H1 (cell line): Measurements from ENCODE around the gene TRA2A. TPM values are rescaled to one million over a fixed set of nuclear protein-coding genes. Genes with fewer than 3 reads are reported as not detected.
"Not testable (repeated sequence)": the region's sequence is repeated elsewhere in the genome, so short reads cannot be mapped to it uniquely, and the experiment has no call there.

Experiments used
- CTCF ChIA-PET: fragments of 300-600 bp; sonication (Branson Sonifier 250); formaldehyde crosslinking; loops from one replicate; lab custom pipeline; 2021; ENCODE audit not compliant: partially characterized antibody; lab: Charles Lee
- POLR2A ChIA-PET: fragments of 300-600 bp; sonication (Branson Sonifier 250); formaldehyde crosslinking; loops from one replicate; lab custom pipeline; 2021; ENCODE audit warnings: inconsistent platforms; ENCODE audit not compliant: partially characterized antibody; lab: Charles Lee
- DNase-seq, 2 experiments: peaks; one replicate each; pipeline versions ENCODE4 v3.0.0 to v3.0.0-alpha.2; 2010 to 2022; ENCODE audit warnings: low spot score in 2 of 2, low read depth in 1 of 2, mixed read lengths in 1 of 2
- FAIRE-seq: peaks from 2 replicates; lab custom pipeline; 2011; peaks lifted over from hg19 to GRCh38; lab: Jason Lieb, UNC
- H2AFZ ChIP-seq: 2 replicates; pipeline ENCODE4 v1.8.1; 2012; ENCODE audit warnings: low read length, inconsistent platforms
- H2AK5ac ChIP-seq: 2 replicates; pipeline ENCODE4 v1.6.1; 2013; ENCODE audit warnings: low read depth, low read length
- H2BK120ac ChIP-seq: replicated peaks from 2 replicates; pipeline ENCODE3; 2013; ENCODE audit warnings: low read depth, low read length, inconsistent platforms
- H2BK12ac ChIP-seq: 2 replicates; pipeline ENCODE4 v1.6.1; 2013; ENCODE audit warnings: low read depth, low read length
- H2BK15ac ChIP-seq: 2 replicates; pipeline ENCODE4 v1.6.1; 2013; ENCODE audit warnings: low read length
- H2BK20ac ChIP-seq: 2 replicates; pipeline ENCODE4 v1.6.1; 2013; ENCODE audit warnings: low read length
- H2BK5ac ChIP-seq: 2 replicates; pipeline ENCODE4 v1.6.1; 2013; ENCODE audit warnings: low read depth, low read length
- H3K14ac ChIP-seq: 2 replicates; pipeline ENCODE4 v1.6.1; 2013; ENCODE audit warnings: inconsistent platforms; ENCODE audit not compliant: insufficient read length
- H3K18ac ChIP-seq: 2 replicates; pipeline ENCODE4 v1.6.1; 2013; ENCODE audit warnings: low read length; ENCODE audit errors: extremely low read depth
- H3K23ac ChIP-seq: 2 replicates; pipeline ENCODE4 v1.6.1; 2013; ENCODE audit warnings: inconsistent platforms; ENCODE audit not compliant: insufficient read length
- H3K23me2 ChIP-seq: 2 replicates; pipeline ENCODE4 v1.6.1; 2013; ENCODE audit warnings: low read depth, low read length
- H3K27ac ChIP-seq: 2 replicates; pipeline ENCODE4 v1.6.1; 2011; ENCODE audit warnings: low read depth, low read length, inconsistent platforms
- H3K27me3 ChIP-seq, 4 experiments: replicated peaks in 1 of 4; 1 replicate in 1 of 4; 2 replicates in 3 of 4; pipeline versions ENCODE4 v1.6.1 to v1.8.1; 2011 to 2013; ENCODE audit warnings: low read length in 3 of 4, mild to moderate bottlenecking in 3 of 4, inconsistent platforms in 2 of 4, mixed read lengths in 2 of 4, moderate library complexity in 1 of 4; ENCODE audit not compliant: control insufficient read depth in 3 of 4, insufficient read depth in 3 of 4; ENCODE audit errors: extremely low read depth in 1 of 4
- H3K36me3 ChIP-seq, 4 experiments: 2 replicates each; pipeline versions ENCODE4 v1.6.1 to v1.8.1; 2011 to 2013; ENCODE audit warnings: mild to moderate bottlenecking in 4 of 4, low read length in 3 of 4, moderate library complexity in 2 of 4, control low read depth in 1 of 4, inconsistent platforms in 1 of 4; ENCODE audit not compliant: insufficient read depth in 4 of 4, control insufficient read depth in 2 of 4
- H3K4ac ChIP-seq: replicated peaks from 2 replicates; pipeline ENCODE3; 2013; ENCODE audit warnings: low read length, low read depth, mixed read lengths, inconsistent platforms; ENCODE audit not compliant: insufficient read length
- H3K4me1 ChIP-seq, 4 experiments: replicated peaks in 1 of 4; 1 replicate in 1 of 4; 2 replicates in 3 of 4; pipeline versions ENCODE4 v1.6.1 to v1.8.1; 2011 to 2013; ENCODE audit warnings: low read length in 3 of 4, inconsistent platforms in 2 of 4, mixed read lengths in 1 of 4; ENCODE audit not compliant: insufficient read depth in 4 of 4, control insufficient read depth in 3 of 4
- H3K4me2 ChIP-seq, 2 experiments: 2 replicates each; pipeline versions ENCODE4 v1.6.1 to v1.8.1; 2011 to 2013; ENCODE audit warnings: low read depth in 2 of 2, low read length in 2 of 2, control low read depth in 1 of 2, inconsistent platforms in 1 of 2, mild to moderate bottlenecking in 1 of 2; ENCODE audit not compliant: insufficient read depth in 1 of 2
- H3K4me3 ChIP-seq, 4 experiments: fragments of 200-600, 300-600 bp in 1 of 4; sonication (generic), shearing (Covaris generic), sonication (Bioruptor Twin) in 1 of 4; 2 replicates each; pipeline versions ENCODE4 v1.5.1 to v1.8.1; 2011 to 2016; ENCODE audit warnings: low read length in 4 of 4, low read depth in 3 of 4, control low read depth in 2 of 4, inconsistent platforms in 2 of 4, mild to moderate bottlenecking in 2 of 4, mixed read lengths in 1 of 4, moderate library complexity in 1 of 4; ENCODE audit not compliant: insufficient read depth in 2 of 4; ENCODE audit errors: extremely low read depth in 1 of 4
- H3K56ac ChIP-seq: replicated peaks from 2 replicates; pipeline ENCODE3; 2013; ENCODE audit warnings: low read depth, mild to moderate bottlenecking, mixed read lengths, low read length, inconsistent platforms; ENCODE audit not compliant: insufficient read length
- H3K79me1 ChIP-seq: 2 replicates; pipeline ENCODE4 v1.6.1; 2013; ENCODE audit warnings: low read depth, low read length, control low read depth
- H3K79me2 ChIP-seq, 2 experiments: 2 replicates each; pipeline versions ENCODE4 v1.6.1 to v1.8.1; 2012 to 2013; ENCODE audit warnings: low read length in 2 of 2, mild to moderate bottlenecking in 2 of 2, inconsistent platforms in 1 of 2; ENCODE audit not compliant: insufficient read depth in 2 of 2, control insufficient read depth in 1 of 2
- H3K9ac ChIP-seq, 4 experiments: replicated peaks in 1 of 4; 1 replicate in 1 of 4; 2 replicates in 3 of 4; pipeline versions ENCODE4 v1.6.1 to v1.8.1; 2011 to 2013; ENCODE audit warnings: low read depth in 3 of 4, low read length in 3 of 4, control low read depth in 2 of 4, mild to moderate bottlenecking in 2 of 4, moderate library complexity in 2 of 4, inconsistent platforms in 1 of 4; ENCODE audit errors: extremely low read depth in 1 of 4
- H3K9me3 ChIP-seq, 2 experiments: 2 replicates each; pipeline versions ENCODE4 v1.6.1 to v1.8.1; 2012 to 2013; ENCODE audit warnings: mild to moderate bottlenecking in 2 of 2, moderate library complexity in 2 of 2, control low read depth in 1 of 2, inconsistent platforms in 1 of 2, low read depth in 1 of 2, low read length in 1 of 2, mixed read lengths in 1 of 2; ENCODE audit not compliant: insufficient read depth in 2 of 2
- H4K20me1 ChIP-seq, 2 experiments: replicated peaks in 1 of 2; 2 replicates each; pipeline versions ENCODE3 to v1.8.1; 2011 to 2013; ENCODE audit warnings: inconsistent platforms in 2 of 2, low read length in 2 of 2, mild to moderate bottlenecking in 1 of 2; ENCODE audit not compliant: insufficient read depth in 2 of 2, control insufficient read depth in 1 of 2
- H4K5ac ChIP-seq: 2 replicates; pipeline ENCODE4 v1.6.1; 2013; ENCODE audit warnings: low read length, low read depth, mixed read lengths, inconsistent platforms; ENCODE audit not compliant: insufficient read length
- H4K8ac ChIP-seq: 2 replicates; pipeline ENCODE4 v1.8.0; 2013; ENCODE audit warnings: mild to moderate bottlenecking, moderate library complexity, low read length, inconsistent platforms; ENCODE audit not compliant: insufficient read depth; ENCODE audit errors: extremely low read depth
- H4K91ac ChIP-seq: replicated peaks from 2 replicates; pipeline ENCODE3; 2013; ENCODE audit warnings: low read length, mixed read lengths, inconsistent platforms; ENCODE audit not compliant: insufficient read length
- WGBS, 2 experiments: shearing (Covaris generic) in 1 of 2; methylation state at CpG; one replicate each; pipeline versions ENCODE4 v1.1.6 to v1.1.7; 2013 to 2015; ENCODE audit warnings: low lambda C conversion rate in 2 of 2, mixed read lengths in 2 of 2, inconsistent platforms in 1 of 2, low coverage in 1 of 2, missing lambda C conversion rate in 1 of 2; ENCODE audit not compliant: insufficient replicate concordance in 2 of 2, insufficient coverage in 1 of 2, insufficient read length in 1 of 2; ENCODE audit errors: extremely low coverage in 1 of 2, missing lambda C conversion rate in 1 of 2; 5-methylcytosine and 5-hydroxymethylcytosine counted together
- polyA plus RNA-seq, 7 experiments: library from polyadenylated mRNA; depleted of rRNA in 3 of 7; stranded (reverse) in 5 of 7; unstranded in 2 of 7; fragments of >200 nt in 5 of 7; fragments of 200-250 nt in 2 of 7; gene quantifications; 1 replicate in 5 of 7; 2 replicates in 1 of 7; 4 replicates in 1 of 7; pipeline versions ENCODE4 v1.2.1 to v1.2.3, GENCODE V29; 2011 to 2013; ENCODE audit warnings: missing spikeins in 2 of 7, mixed read lengths in 2 of 7
- total RNA-seq: library from RNA; stranded (reverse); fragmentation: NEBNext Ultra II Directional; extraction: Animal tissue kit (Norgen Biotek cat#: 25700); gene quantifications from 2 replicates; pipeline ENCODE4 v1.2.1, GENCODE V29; 2021

Gene TRA2A
- total and polyA plus RNA-seq, 2 of the 8 experiments (the other 6 are each of a cell fraction or from before 2014, with no cell fraction given) = 116 to 125 TPM

GRCh38 chr7:23513746-23514145 is 18.0 kb downstream of the TRA2A start:
- not testable (repeated sequence) for DNase-seq, H2BK20ac ChIP-seq, H3K27ac ChIP-seq, FAIRE-seq, H3K4me1 ChIP-seq, H3K23ac ChIP-seq, H3K4me2 ChIP-seq, H3K23me2 ChIP-seq, H2BK5ac ChIP-seq, H3K18ac ChIP-seq, H2AFZ ChIP-seq, H3K14ac ChIP-seq, H3K79me1 ChIP-seq, H3K9me3 ChIP-seq, H2BK12ac ChIP-seq, H2BK15ac ChIP-seq, H4K5ac ChIP-seq, H3K27me3 ChIP-seq, H3K4ac ChIP-seq, H3K4me3 ChIP-seq, H2AK5ac ChIP-seq, H4K8ac ChIP-seq, H2BK120ac ChIP-seq, H4K91ac ChIP-seq, H3K9ac ChIP-seq, H3K56ac ChIP-seq
- peaks cover 3 to 86% of the 10 kb centered on the region in 2 experiments; a peak in 3 of 4 replicates for H3K79me2 ChIP-seq
- H4K20me1 ChIP-seq = peaks cover 10 to 12% of the 10 kb centered on the region in 2 experiments
- peaks cover 38 to 96% (median 72%) of the 10 kb centered on the region in 4 experiments for H3K36me3 ChIP-seq
- ChIA-PET CTCF (interaction anchor here (0.6 to 0.7 kb wide), 2 partner anchors 19 to 47 kb away, joined by 3 to 4 read pairs; no protein-coding TSS in a partner anchor), POLR2A (interaction anchor here (0.7 to 4.0 kb wide), 3 partner anchors 9 to 33 kb away, joined by 3 to 21 read pairs (median 3); no protein-coding TSS in a partner anchor)
- WGBS, 2 experiments = 94% methylated on average over 6 of the region's 6 CpGs; no CpG with 5 or more reads in 1 of the 2 experiments
